ENCODE results near the gene DDX10. TPM values are rescaled to one million over a fixed set of nuclear protein-coding genes. Genes with fewer than 3 reads are reported as not detected.

The DDX10 gene
- total RNA-seq, 2 experiments from 2014 or later = 15.0 to 15.4 TPM

DNA sequence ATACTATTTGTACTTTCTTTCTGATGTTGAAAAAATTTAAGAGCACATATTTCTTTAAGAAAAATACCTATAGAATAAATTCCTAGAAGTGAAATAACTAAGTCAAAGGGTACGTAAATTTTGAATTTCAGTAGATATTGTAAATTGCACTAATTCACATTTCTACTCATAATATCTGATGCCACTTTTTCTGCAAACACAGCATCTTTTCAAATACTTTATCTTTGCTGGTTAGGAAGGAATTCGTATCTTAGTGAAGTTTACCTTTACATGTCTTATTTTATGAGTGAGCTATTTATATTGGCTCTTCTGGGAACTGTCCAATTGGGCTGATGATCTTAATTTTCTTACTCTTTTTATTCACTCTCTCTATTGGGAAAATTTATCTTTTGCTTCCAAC, 148.2 kb downstream of the DDX10 start:
- Mint-ChIP-seq H3K27ac (no peak overlapping the region), H3K36me3 (ENCODE audit: low read depth) (peaks cover 10% of the 10 kb centered on the region), H3K9me3 (peaks cover 2% of the 10 kb centered on the region), H3K4me3 (no peak overlapping the region), H3K4me1 (ENCODE audit: low read depth) (peaks cover 5% of the 10 kb centered on the region), H3K27me3 (no peaks in the 10 kb centered on the region)
- no peaks in the 10 kb centered on the region for H3K27me3 ChIP-seq (ENCODE audit: control insufficient read depth in 1 of 2, insufficient read depth in 2 of 2, low read length in 2 of 2)
- intact Hi-C loops (cut with DNase I, micrococcal nuclease) = no loop called here
- ChIA-PET POLR2A (interaction anchor here (0.5 kb wide), 1 partner anchor 13 kb away, joined by 3 read pairs; no protein-coding TSS in a partner anchor), CTCF (no interaction called here)
- no peaks in the 10 kb centered on the region for H3K4me1 ChIP-seq (ENCODE audit: insufficient read depth, low read length)
- H3K9me3 ChIP-seq (ENCODE audit: control insufficient read depth in 1 of 2, insufficient read depth in 1 of 2, low read length in 2 of 2) = no peaks in the 10 kb centered on the region
- H3K27ac ChIP-seq (ENCODE audit: low read depth in 1 of 2, low read length in 2 of 2) = no peak overlapping the region
- DNase-seq = no peak
- no peak for ATAC-seq (ENCODE audit: poor library complexity)
- TF ChIP-seq, protein P1, sequence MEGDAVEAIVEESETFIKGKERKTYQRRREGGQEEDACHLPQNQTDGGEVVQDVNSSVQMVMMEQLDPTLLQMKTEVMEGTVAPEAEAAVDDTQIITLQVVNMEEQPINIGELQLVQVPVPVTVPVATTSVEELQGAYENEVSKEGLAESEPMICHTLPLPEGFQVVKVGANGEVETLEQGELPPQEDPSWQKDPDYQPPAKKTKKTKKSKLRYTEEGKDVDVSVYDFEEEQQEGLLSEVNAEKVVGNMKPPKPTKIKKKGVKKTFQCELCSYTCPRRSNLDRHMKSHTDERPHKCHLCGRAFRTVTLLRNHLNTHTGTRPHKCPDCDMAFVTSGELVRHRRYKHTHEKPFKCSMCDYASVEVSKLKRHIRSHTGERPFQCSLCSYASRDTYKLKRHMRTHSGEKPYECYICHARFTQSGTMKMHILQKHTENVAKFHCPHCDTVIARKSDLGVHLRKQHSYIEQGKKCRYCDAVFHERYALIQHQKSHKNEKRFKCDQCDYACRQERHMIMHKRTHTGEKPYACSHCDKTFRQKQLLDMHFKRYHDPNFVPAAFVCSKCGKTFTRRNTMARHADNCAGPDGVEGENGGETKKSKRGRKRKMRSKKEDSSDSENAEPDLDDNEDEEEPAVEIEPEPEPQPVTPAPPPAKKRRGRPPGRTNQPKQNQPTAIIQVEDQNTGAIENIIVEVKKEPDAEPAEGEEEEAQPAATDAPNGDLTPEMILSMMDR (IDR thresholded peaks at IDR 0.05) = no peak
- no peaks in the 10 kb centered on the region for H3K36me3 ChIP-seq (ENCODE audit: insufficient read depth, low read length)
- H3K4me3 ChIP-seq (ENCODE audit: low read length) = no peak overlapping the region

GRCh38 chr11:108817976-108818375, 153.1 kb downstream of the DDX10 start:
- Histone ChIP-seq H3K27ac (ENCODE audit: low read depth in 1 of 2, low read length in 2 of 2) (no peak overlapping the region), H3K4me1 (ENCODE audit: insufficient read depth, low read length) (no peaks in the 10 kb centered on the region), H3K4me3 (ENCODE audit: low read length) (no peak overlapping the region), H3K36me3 (ENCODE audit: insufficient read depth, low read length) (no peaks in the 10 kb centered on the region), H3K9me3 (ENCODE audit: control insufficient read depth in 1 of 2, insufficient read depth in 1 of 2, low read length in 2 of 2) (no peaks in the 10 kb centered on the region), H3K27me3 (ENCODE audit: control insufficient read depth in 1 of 2, insufficient read depth in 2 of 2, low read length in 2 of 2) (no peaks in the 10 kb centered on the region)
- ATAC-seq (ENCODE audit: poor library complexity) (no peak), DNase-seq (no peak)
- no peak overlapping the region for H3K27ac Mint-ChIP-seq
- TF ChIP-seq, protein P1 (IDR thresholded peaks at IDR 0.05) = no peak
- no peaks in the 10 kb centered on the region for H3K27me3 Mint-ChIP-seq
- POLR2A ChIA-PET = no interaction called here
- H3K4me3 Mint-ChIP-seq = no peak overlapping the region
- intact Hi-C loops (cut with DNase I, micrococcal nuclease) = no loop called here
- CTCF ChIA-PET = no interaction called here
- H3K36me3 Mint-ChIP-seq (ENCODE audit: low read depth) = peaks cover 9% of the 10 kb centered on the region
- H3K4me1 Mint-ChIP-seq (ENCODE audit: low read depth) = peaks cover 5% of the 10 kb centered on the region
- peaks cover 2% of the 10 kb centered on the region for H3K9me3 Mint-ChIP-seq

- Mint-ChIP-seq H3K4me3 (no peak overlapping the region), H3K27me3 (no peaks in the 10 kb centered on the region), H3K4me1 (ENCODE audit: low read depth) (no peaks in the 10 kb centered on the region), H3K9me3 (peaks cover 2% of the 10 kb centered on the region), H3K36me3 (ENCODE audit: low read depth) (peaks cover 9% of the 10 kb centered on the region), H3K27ac (no peak overlapping the region)
- Histone ChIP-seq H3K27me3 (ENCODE audit: control insufficient read depth in 1 of 2, insufficient read depth in 2 of 2, low read length in 2 of 2) (no peaks in the 10 kb centered on the region), H3K9me3 (ENCODE audit: control insufficient read depth in 1 of 2, insufficient read depth in 1 of 2, low read length in 2 of 2) (no peaks in the 10 kb centered on the region), H3K36me3 (ENCODE audit: insufficient read depth, low read length) (no peaks in the 10 kb centered on the region), H3K27ac (ENCODE audit: low read depth in 1 of 2, low read length in 2 of 2) (no peak overlapping the region), H3K4me3 (ENCODE audit: low read length) (no peak overlapping the region), H3K4me1 (ENCODE audit: insufficient read depth, low read length) (no peaks in the 10 kb centered on the region)
- intact Hi-C loops (cut with DNase I, micrococcal nuclease) = no loop called here
- ChIA-PET POLR2A (no interaction called here), CTCF (no interaction called here)
- ATAC-seq (ENCODE audit: poor library complexity) = no peak
- no peak for DNase-seq
- TF ChIP-seq, protein P1 (IDR thresholded peaks at IDR 0.05) = no peak
These were observed 154.1 kb downstream of the DDX10 start for GRCh38 chr11:108818971-108819370.

All from CD4-positive, alpha-beta T cell (primary cell).